LNCaP clone FGC (cell line): Measurements from ENCODE around the gene COL23A1.

Experiments
- DNase-seq: peaks from one replicate; pipeline ENCODE4 v3.0.0-alpha.2; 2011; ENCODE audit warnings: low read depth
- H3K4me3 ChIP-seq: 2 replicates; pipeline ENCODE4 v1.5.1; 2011; ENCODE audit warnings: mild to moderate bottlenecking, low read depth, low read length, control low read depth
- CTCF ChIP-seq: IDR thresholded peaks from 2 replicates; pipeline ENCODE4 v1.5.1; 2012; ENCODE audit warnings: mild to moderate bottlenecking; ENCODE audit not compliant: control insufficient read depth, insufficient read depth; ENCODE audit errors: extremely low read depth

COL23A1 gene

DNA sequence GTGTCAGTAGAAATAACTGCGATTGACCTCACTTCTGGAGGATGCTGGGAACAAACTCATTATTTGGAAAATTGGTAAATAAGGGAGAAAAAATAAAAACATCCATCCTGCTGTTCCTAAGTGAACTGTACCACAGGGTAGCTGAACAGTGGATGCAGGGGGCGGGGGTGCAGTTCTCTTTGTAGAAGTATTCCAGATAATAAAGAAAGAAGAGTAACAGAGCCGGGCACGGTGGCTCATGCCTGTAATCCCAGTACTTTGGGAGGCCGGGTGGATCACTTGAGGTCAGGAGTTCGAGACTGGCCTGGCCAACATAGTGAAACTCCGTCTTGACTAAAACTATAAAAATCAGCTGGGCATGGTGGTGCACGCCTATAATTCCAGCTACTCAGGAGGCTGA is 132.1 kb downstream of the COL23A1 start:
- no peak overlapping the region for H3K4me3 ChIP-seq
- TF ChIP-seq CTCF, result no peak
- DNase-seq, result no peak

DNA sequence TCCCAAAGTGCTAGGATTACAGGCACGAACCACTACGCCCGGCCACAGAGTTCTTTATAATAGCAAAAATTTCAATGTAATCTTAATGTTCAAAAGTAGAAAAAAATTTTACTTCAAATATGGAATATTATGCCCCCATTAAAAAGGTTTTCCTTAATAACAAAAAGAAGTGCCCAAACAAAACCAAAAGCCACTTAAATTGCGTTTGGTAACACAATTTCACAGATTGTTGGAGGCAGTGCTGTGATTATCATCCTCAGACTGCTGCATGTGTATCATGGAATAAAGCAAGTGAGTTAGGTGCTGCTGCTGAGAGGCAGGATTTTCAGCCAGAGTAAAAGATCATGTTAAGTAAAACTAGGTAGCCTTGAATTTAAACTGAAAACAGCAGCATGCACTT is 132.7 kb downstream of the COL23A1 start:
- DNase-seq, result no peak
- H3K4me3 ChIP-seq, result no peak overlapping the region
- TF ChIP-seq CTCF, result no peak

DNA sequence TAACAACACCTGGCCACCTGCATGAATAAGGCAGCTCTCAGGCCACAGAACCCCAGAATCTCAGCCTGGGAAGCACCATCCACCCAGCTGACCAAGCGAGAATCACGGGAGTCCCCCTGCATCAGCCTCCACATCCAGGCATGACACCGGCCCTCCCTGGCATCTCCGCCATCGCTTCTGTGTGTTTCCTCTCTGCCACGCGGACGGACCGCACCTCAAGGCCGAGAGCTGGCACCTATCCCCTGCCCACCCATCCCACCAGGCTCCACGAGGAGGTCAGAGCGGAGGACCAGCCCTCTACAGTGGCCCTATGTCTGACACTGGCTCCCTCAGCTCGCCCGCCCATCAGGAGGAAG is 134.7 kb downstream of the COL23A1 start:
- no peak for TF ChIP-seq CTCF
- H3K4me3 ChIP-seq, result no peak overlapping the region
- DNase-seq, result no peak

DNA sequence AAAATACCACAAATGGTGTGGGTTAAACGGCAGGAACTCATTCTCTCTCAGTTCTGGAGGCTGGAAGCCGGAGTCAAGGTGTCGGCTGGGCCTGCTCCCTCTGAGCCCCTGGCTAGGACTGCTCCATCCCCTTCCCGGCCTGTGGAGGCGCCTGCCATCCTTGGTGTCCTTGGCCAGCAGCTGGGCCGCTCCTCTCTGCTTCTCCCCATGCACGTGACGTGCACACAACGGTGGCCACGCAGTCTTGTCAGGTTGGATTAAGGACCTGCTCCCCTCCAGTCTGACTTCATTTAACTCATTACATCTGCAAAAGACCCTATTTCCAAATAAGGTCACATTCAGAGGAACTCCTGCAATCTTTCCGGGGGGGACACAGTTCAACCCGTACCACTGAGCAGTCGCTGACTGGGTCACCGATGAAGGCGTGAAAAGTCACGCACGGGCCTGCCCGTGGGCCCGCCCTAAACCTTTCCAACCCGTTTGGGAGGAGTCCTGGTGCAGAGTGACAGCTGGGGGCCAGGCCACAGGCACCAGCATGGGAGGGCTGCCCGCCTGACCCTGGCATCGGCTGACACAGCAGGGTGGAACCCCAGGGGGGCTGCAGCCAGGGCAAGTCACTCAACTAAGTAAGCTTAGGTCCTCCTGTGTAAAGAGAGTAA is 135.2 kb downstream of the COL23A1 start:
- H3K4me3 ChIP-seq, result no peak overlapping the region
- no peak for DNase-seq
- TF ChIP-seq CTCF, result no peak

DNA sequence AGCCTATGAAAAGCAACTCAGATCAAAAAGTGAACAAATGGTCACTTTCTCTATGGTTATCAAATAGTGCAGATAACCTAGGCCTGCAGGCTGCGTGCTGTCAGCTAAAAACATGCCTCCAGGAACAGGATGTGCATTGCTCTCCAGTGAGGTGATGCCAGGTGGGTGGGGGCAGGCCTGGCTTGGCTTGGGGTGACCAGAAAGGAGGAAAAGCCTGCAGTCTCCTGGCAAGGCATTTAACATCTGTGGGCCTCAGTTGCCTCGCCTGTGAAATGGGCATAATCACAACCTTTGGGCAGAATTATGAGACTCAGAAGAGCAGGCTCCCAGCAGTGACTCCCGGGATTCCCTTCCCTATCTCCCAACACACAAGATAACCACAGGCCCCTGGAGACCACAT is 135.9 kb downstream of the COL23A1 start:
- H3K4me3 ChIP-seq, result no peak overlapping the region
- no peak for TF ChIP-seq CTCF
- DNase-seq, result no peak

GRCh38 chr5:178453224-178453623 is 137.0 kb downstream of the COL23A1 start:
- DNase-seq, result no peak
- TF ChIP-seq CTCF, result no peak

More at GRCh38 chr5:178453224-178453623, 137.0 kb downstream of the COL23A1 start:
- no peak overlapping the region for H3K4me3 ChIP-seq
